ENCODE data around the gene IL34.

Gene IL34

GRCh38 chr16:70694088-70694867, 47.9 kb downstream of the IL34 start:
- Histone ChIP-seq H3K27ac (replicated peaks) (no peak overlapping the region), H3K27me3 (ENCODE audit: insufficient read depth, poor library complexity, severe bottlenecking) (no peaks in the 10 kb centered on the region), H3K4me3 (replicated peaks; ENCODE audit: insufficient read depth, low read length) (no peak overlapping the region)
- DNase-seq (ENCODE audit: low read depth in 1 of 2, low spot score in 1 of 2) = no peak
- no peak for TF ChIP-seq POLR2AphosphoS5 (IDR thresholded peaks at IDR 0.05; ENCODE audit: low read depth)
- TF ChIP-seq SPI1 (IDR thresholded peaks at IDR 0.05; ENCODE audit: borderline replicate concordance, low read depth) = no peak
- TF ChIP-seq REST (IDR thresholded peaks at IDR 0.05; ENCODE audit: insufficient replicate concordance, low read depth) = no peak
- TF ChIP-seq GABPA (IDR thresholded peaks at IDR 0.05; ENCODE audit: low read depth) = no peak
- TF ChIP-seq, protein P1, sequence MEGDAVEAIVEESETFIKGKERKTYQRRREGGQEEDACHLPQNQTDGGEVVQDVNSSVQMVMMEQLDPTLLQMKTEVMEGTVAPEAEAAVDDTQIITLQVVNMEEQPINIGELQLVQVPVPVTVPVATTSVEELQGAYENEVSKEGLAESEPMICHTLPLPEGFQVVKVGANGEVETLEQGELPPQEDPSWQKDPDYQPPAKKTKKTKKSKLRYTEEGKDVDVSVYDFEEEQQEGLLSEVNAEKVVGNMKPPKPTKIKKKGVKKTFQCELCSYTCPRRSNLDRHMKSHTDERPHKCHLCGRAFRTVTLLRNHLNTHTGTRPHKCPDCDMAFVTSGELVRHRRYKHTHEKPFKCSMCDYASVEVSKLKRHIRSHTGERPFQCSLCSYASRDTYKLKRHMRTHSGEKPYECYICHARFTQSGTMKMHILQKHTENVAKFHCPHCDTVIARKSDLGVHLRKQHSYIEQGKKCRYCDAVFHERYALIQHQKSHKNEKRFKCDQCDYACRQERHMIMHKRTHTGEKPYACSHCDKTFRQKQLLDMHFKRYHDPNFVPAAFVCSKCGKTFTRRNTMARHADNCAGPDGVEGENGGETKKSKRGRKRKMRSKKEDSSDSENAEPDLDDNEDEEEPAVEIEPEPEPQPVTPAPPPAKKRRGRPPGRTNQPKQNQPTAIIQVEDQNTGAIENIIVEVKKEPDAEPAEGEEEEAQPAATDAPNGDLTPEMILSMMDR (IDR thresholded peaks at IDR 0.05; ENCODE audit: insufficient read depth, low read length) = no peak

GRCh38 chr16:70694868-70695218, 48.5 kb downstream of the IL34 start:
- TF ChIP-seq SPI1 (IDR thresholded peaks at IDR 0.05; ENCODE audit: borderline replicate concordance, low read depth) = no peak
- TF ChIP-seq, protein P1 (IDR thresholded peaks at IDR 0.05; ENCODE audit: insufficient read depth, low read length) = no peak
- TF ChIP-seq GABPA (IDR thresholded peaks at IDR 0.05; ENCODE audit: low read depth) = no peak
- TF ChIP-seq POLR2AphosphoS5 (IDR thresholded peaks at IDR 0.05; ENCODE audit: low read depth) = no peak
- no peak for TF ChIP-seq REST (IDR thresholded peaks at IDR 0.05; ENCODE audit: insufficient replicate concordance, low read depth)
- no peak for DNase-seq (ENCODE audit: low read depth in 1 of 2, low spot score in 1 of 2)
- Histone ChIP-seq H3K27ac (replicated peaks) (no peak overlapping the region), H3K4me3 (replicated peaks; ENCODE audit: insufficient read depth, low read length) (no peak overlapping the region), H3K27me3 (ENCODE audit: insufficient read depth, poor library complexity, severe bottlenecking) (no peaks in the 10 kb centered on the region)

GRCh38 chr16:70695331-70696070, 49.1 kb downstream of the IL34 start:
- TF ChIP-seq SPI1 (IDR thresholded peaks at IDR 0.05; ENCODE audit: borderline replicate concordance, low read depth) (peak; percentile 15; the same call in 1 of the 2 replicates), POLR2AphosphoS5 (IDR thresholded peaks at IDR 0.05; ENCODE audit: low read depth) (peak; percentile 48), REST (IDR thresholded peaks at IDR 0.05; ENCODE audit: insufficient replicate concordance, low read depth) (no peak)
- TF ChIP-seq, protein P1 (IDR thresholded peaks at IDR 0.05; ENCODE audit: insufficient read depth, low read length) = no peak
- Histone ChIP-seq H3K27ac (replicated peaks) (peak overlapping the region; percentile 95), H3K27me3 (ENCODE audit: insufficient read depth, poor library complexity, severe bottlenecking) (no peaks in the 10 kb centered on the region), H3K4me3 (replicated peaks; ENCODE audit: insufficient read depth, low read length) (no peak overlapping the region)
- peak in 1 of 2 experiments; percentile 81 for DNase-seq (ENCODE audit: low read depth in 1 of 2, low spot score in 1 of 2)

All from HL-60 (cell line).